Choroid plexus epithelial cell (primary cell): ENCODE measurements around the gene GLI2.

Source experiments
- DNase-seq: peaks from one replicate; pipeline ENCODE4 v3.0.0-alpha.2; 2010; ENCODE audit warnings: low read depth
- H3K4me3 ChIP-seq: 2 replicates; pipeline ENCODE4 v1.5.1; 2011; ENCODE audit warnings: low read depth, mild to moderate bottlenecking, control low read depth, low read length, moderate library complexity
- TF ChIP-seq, protein P1 (sequence below): conservative IDR thresholded peaks from 2 replicates; pipeline ENCODE4 v1.5.1; 2011; ENCODE audit warnings: low read depth, mild to moderate bottlenecking, control low read depth, inconsistent platforms, low read length, moderate library complexity

The GLI2 gene

DNA sequence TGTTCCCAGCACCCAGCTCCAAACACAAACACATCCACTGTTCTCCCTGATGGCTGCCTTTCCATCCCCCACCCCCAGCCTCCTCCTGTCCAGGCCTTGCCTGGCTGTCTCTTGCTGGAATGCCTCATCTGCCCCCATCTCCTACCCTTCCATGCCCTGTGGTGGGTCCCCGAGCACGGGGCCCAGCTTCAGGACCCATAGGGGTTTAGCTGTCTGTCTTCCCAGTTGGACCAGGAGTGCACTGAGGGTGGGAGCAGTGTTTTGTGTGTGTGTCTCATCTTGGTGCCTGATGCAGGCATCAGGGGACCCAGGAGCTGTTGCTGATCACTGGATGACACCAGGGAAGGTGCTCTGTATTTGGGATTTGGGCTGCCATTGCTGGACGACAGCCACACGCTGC is 34.5 kb downstream of the GLI2 start:
- H3K4me3 ChIP-seq, result no peak overlapping the region
- TF ChIP-seq, protein P1, sequence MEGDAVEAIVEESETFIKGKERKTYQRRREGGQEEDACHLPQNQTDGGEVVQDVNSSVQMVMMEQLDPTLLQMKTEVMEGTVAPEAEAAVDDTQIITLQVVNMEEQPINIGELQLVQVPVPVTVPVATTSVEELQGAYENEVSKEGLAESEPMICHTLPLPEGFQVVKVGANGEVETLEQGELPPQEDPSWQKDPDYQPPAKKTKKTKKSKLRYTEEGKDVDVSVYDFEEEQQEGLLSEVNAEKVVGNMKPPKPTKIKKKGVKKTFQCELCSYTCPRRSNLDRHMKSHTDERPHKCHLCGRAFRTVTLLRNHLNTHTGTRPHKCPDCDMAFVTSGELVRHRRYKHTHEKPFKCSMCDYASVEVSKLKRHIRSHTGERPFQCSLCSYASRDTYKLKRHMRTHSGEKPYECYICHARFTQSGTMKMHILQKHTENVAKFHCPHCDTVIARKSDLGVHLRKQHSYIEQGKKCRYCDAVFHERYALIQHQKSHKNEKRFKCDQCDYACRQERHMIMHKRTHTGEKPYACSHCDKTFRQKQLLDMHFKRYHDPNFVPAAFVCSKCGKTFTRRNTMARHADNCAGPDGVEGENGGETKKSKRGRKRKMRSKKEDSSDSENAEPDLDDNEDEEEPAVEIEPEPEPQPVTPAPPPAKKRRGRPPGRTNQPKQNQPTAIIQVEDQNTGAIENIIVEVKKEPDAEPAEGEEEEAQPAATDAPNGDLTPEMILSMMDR, result no peak
- DNase-seq, result no peak

DNA sequence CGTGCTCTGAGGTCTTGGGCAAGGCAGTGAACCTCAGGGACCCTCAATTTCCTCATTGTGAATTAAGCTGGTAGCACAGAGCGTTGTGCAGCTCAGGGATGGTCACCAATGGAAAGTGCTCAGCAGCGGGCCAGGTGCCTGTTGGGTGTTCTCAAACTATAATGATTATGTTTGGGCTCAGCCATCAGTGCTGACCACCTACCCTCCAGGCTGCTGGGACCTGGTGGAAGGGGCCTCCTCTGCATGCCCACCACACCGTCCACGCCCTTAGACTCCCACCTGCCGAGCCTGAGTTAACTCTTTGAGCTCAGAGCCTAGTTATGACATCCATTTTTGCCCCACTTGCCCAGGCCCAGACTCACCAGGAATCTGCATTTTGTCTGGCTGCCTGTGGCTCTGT is 35.0 kb downstream of the GLI2 start:
- no peak overlapping the region for H3K4me3 ChIP-seq
- TF ChIP-seq, protein P1, result no peak
- no peak for DNase-seq

GRCh38 chr2:120771111-120771780 is 35.6 kb downstream of the GLI2 start:
- H3K4me3 ChIP-seq, result no peak overlapping the region
- peak; percentile 86 for DNase-seq
- TF ChIP-seq, protein P1, result no peak

GRCh38 chr2:120771781-120772208 is 36.1 kb downstream of the GLI2 start:
- no peak for DNase-seq
- TF ChIP-seq, protein P1, result no peak
- H3K4me3 ChIP-seq, result no peak overlapping the region

DNA sequence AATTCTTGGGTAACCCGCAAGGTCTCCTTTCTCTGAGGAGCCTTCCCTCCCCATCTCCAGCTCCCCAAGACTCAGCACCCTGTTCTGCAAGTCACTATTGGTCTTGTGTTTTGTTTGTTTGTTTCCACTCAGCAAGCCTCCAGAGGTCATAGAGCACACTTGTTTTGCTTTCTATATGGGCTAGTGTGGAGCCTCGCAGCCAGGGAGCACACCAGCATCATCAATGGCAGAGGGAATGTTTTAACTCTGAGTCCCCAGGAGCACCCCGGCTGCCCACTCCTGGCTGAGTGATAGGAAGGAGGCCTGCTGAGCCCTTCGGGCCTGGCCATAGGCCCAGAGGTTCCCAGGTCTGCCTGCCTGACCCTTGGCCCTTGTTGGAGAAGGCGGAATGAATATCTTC is 36.6 kb downstream of the GLI2 start:
- DNase-seq, result peak; percentile 81
- no peak overlapping the region for H3K4me3 ChIP-seq
- TF ChIP-seq, protein P1, result peak; percentile 37

GRCh38 chr2:120773186-120773800 is 37.6 kb downstream of the GLI2 start:
- TF ChIP-seq, protein P1, result no peak
- H3K4me3 ChIP-seq, result no peak overlapping the region
- DNase-seq, result no peak
